HCT116 (cell line): ENCODE results near the gene ITFG1. TPM values are rescaled to one million over a fixed set of nuclear protein-coding genes. Genes with fewer than 3 reads are reported as not detected.

Experiments
- ATAC-seq: fragments of 200-7000 bp; cut with Tn5 transposase; 2 replicates; pipeline ENCODE4 v1.9.1; 2020; ENCODE audit warnings: mild to moderate bottlenecking, moderate library complexity
- BruUV-seq: library from RNA; stranded (reverse); fragments of 400-500 nt; replicated peaks from 2 replicates; lab custom pipeline; 2021; lab: Mats Ljungman, UMichigan
- CTCF ChIA-PET: fragments of 300-600 bp; sonication (Branson Sonifier 250); formaldehyde crosslinking; loops from one replicate; lab custom pipeline; 2021; ENCODE audit warnings: antibody characterized with exemption; lab: Charles Lee
- POLR2A ChIA-PET: fragments of 300-600, 350-600 bp; sonication (Branson Sonifier 250); formaldehyde crosslinking; loops from one replicate; lab custom pipeline; 2021; ENCODE audit warnings: antibody characterized with exemption; lab: Charles Lee
- RAD21 ChIA-PET, 2 experiments: fragments of 300-600 bp; sonication (Branson Sonifier 250); formaldehyde crosslinking; loops; one replicate each; lab custom pipeline; 2023; ENCODE audit warnings: low total read pairs in 2 of 2; ENCODE audit not compliant: uncharacterized antibody in 2 of 2, unreplicated experiment in 2 of 2, low non-redundant PET in 1 of 2; lab: Charles Lee
- DNase-seq: peaks from one replicate; pipeline ENCODE4 v3.0.0-alpha.2; 2010; ENCODE audit warnings: low read depth, low spot score
- H2AFZ ChIP-seq: fragments of 200-600 bp; shearing (Covaris generic), sonication (generic); 2 replicates; pipeline ENCODE4 v1.6.1; 2017; ENCODE audit warnings: low read depth, mixed run types, mixed read lengths, antibody characterized with exemption, low read length; ENCODE audit not compliant: poor library complexity, severe bottlenecking
- H3K27ac ChIP-seq: 2 replicates; pipeline ENCODE4 v1.5.1; 2012; ENCODE audit warnings: low read depth, low read length
- H3K27me3 ChIP-seq: fragments of 200-600 bp; sonication (generic); 2 replicates; pipeline ENCODE4 v1.6.1; 2016; ENCODE audit warnings: mixed run types, low read length, mixed read lengths; ENCODE audit not compliant: insufficient read depth
- H3K36me3 ChIP-seq, 2 experiments: fragments of 200-500 bp in 1 of 2; fragments of 200-600 bp in 1 of 2; sonication (Bioruptor generic) in 1 of 2; sonication (generic) in 1 of 2; 2 replicates each; pipeline versions ENCODE4 v1.5.1 to v1.6.1; 2014 to 2016; ENCODE audit warnings: low read length in 2 of 2, inconsistent platforms in 1 of 2, mixed read lengths in 1 of 2, mixed run types in 1 of 2; ENCODE audit not compliant: insufficient read depth in 2 of 2, control insufficient read depth in 1 of 2
- H3K4me1 ChIP-seq, 2 experiments: fragments of 200-600 bp in 1 of 2; sonication (generic) in 1 of 2; 2 replicates each; pipeline versions ENCODE4 v1.5.1 to v1.6.1; 2012 to 2017; ENCODE audit warnings: low read length in 2 of 2, inconsistent platforms in 1 of 2, mild to moderate bottlenecking in 1 of 2, mixed read lengths in 1 of 2, mixed run types in 1 of 2, moderate library complexity in 1 of 2; ENCODE audit not compliant: insufficient read depth in 2 of 2, control insufficient read depth in 1 of 2
- H3K4me2 ChIP-seq: fragments of 200-600 bp; sonication (generic); 2 replicates; pipeline ENCODE4 v1.6.1; 2017; ENCODE audit warnings: mixed run types, low read length, mixed read lengths
- H3K4me3 ChIP-seq, 2 experiments: fragments of 200-600 bp in 1 of 2; sonication (generic) in 1 of 2; replicated peaks in 1 of 2; 2 replicates each; pipeline ENCODE4 v1.5.1; 2011 to 2016; ENCODE audit warnings: low read length in 2 of 2, control low read depth in 1 of 2, low read depth in 1 of 2, mild to moderate bottlenecking in 1 of 2, mixed read lengths in 1 of 2, mixed run types in 1 of 2
- H3K79me2 ChIP-seq: fragments of 200-600 bp; sonication (generic); 2 replicates; pipeline ENCODE4 v1.6.1; 2017; ENCODE audit warnings: mild to moderate bottlenecking, mixed run types, low read length, moderate library complexity, mixed read lengths; ENCODE audit not compliant: insufficient read depth
- H3K9ac ChIP-seq: fragments of 200-600 bp; sonication (generic); 2 replicates; pipeline ENCODE4 v1.6.1; 2016; ENCODE audit warnings: low read length, mixed read lengths
- H3K9me2 ChIP-seq: fragments of 200-600 bp; sonication (generic), shearing (Covaris generic); 2 replicates; pipeline ENCODE4 v1.6.1; 2017; ENCODE audit warnings: mixed run types, mild to moderate bottlenecking, moderate library complexity; ENCODE audit not compliant: insufficient read depth
- H3K9me3 ChIP-seq, 2 experiments: fragments of 200-500 bp in 1 of 2; fragments of 200-600 bp in 1 of 2; sonication (Bioruptor generic) in 1 of 2; sonication (generic) in 1 of 2; 2 replicates each; pipeline ENCODE4 v1.6.1; 2014 to 2017; ENCODE audit warnings: low read length in 2 of 2, mixed read lengths in 2 of 2, inconsistent platforms in 1 of 2, low read depth in 1 of 2, mild to moderate bottlenecking in 1 of 2, mixed run types in 1 of 2, moderate library complexity in 1 of 2; ENCODE audit not compliant: control insufficient read depth in 1 of 2, insufficient read depth in 1 of 2
- H4K20me1 ChIP-seq: fragments of 200-600 bp; sonication (generic), shearing (Covaris generic); 2 replicates; pipeline ENCODE4 v1.6.1; 2017; ENCODE audit warnings: mixed run types, mild to moderate bottlenecking, moderate library complexity; ENCODE audit not compliant: insufficient read depth
- ATF3 ChIP-seq: IDR thresholded peaks from 2 replicates; pipeline ENCODE4 v1.6.1; 2012
- CBX3 ChIP-seq: IDR thresholded peaks from 2 replicates; pipeline ENCODE4 v1.6.1; 2012; ENCODE audit warnings: low read depth
- EGR1 ChIP-seq: IDR thresholded peaks from 2 replicates; pipeline ENCODE4 v1.6.1; 2012; ENCODE audit warnings: low read depth
- ELF1 ChIP-seq: IDR thresholded peaks from 2 replicates; pipeline ENCODE4 v1.6.1; 2012; ENCODE audit warnings: low read depth, borderline replicate concordance
- EZH2 ChIP-seq: fragments of 200-600 bp; sonication (generic); IDR thresholded peaks from 2 replicates; pipeline ENCODE4 v1.6.1; 2017; ENCODE audit warnings: antibody characterized with exemption, mixed run types
- POLR2A ChIP-seq: IDR thresholded peaks from 2 replicates; pipeline ENCODE4 v1.7.0; 2011; ENCODE audit warnings: borderline replicate concordance; ENCODE audit not compliant: insufficient read depth, insufficient read length; ENCODE audit errors: extremely low read depth
- POLR2AphosphoS5 ChIP-seq: IDR thresholded peaks from 2 replicates; pipeline ENCODE4 v1.6.1; 2011; ENCODE audit warnings: mild to moderate bottlenecking, low read depth, low read length, moderate library complexity
- RAD21 ChIP-seq: IDR thresholded peaks from 2 replicates; pipeline ENCODE4 v1.6.1; 2012; ENCODE audit warnings: low read depth, mild to moderate bottlenecking
- REST ChIP-seq: IDR thresholded peaks from 2 replicates; pipeline ENCODE4 v1.6.1; 2012; ENCODE audit warnings: low read depth
- TCF7L2 ChIP-seq: IDR thresholded peaks from 2 replicates; pipeline ENCODE4 v1.7.0; 2011; ENCODE audit warnings: borderline replicate concordance, inconsistent platforms; ENCODE audit not compliant: insufficient read depth, insufficient read length; ENCODE audit errors: extremely low read depth
- ZFX ChIP-seq: fragments of 450-650 bp; IDR thresholded peaks from 2 replicates; pipeline ENCODE4 v1.6.1; 2017
- intact Hi-C: fragments of 100-400 bp; cut with micrococcal nuclease; formaldehyde crosslinking; loops from 2 replicates; pipeline ENCODE4 v1.10.0; 2022
- total RNA-seq: library from RNA; stranded (reverse); gene quantifications from one replicate; pipeline ENCODE4 v1.2.1, GENCODE V29; 2021; ENCODE audit not compliant: unreplicated experiment
- TF ChIP-seq, protein P1 (sequence below): IDR thresholded peaks from 2 replicates; pipeline ENCODE4 v1.6.1; 2011; ENCODE audit warnings: mild to moderate bottlenecking, low read length, moderate library complexity; ENCODE audit not compliant: insufficient replicate concordance; ENCODE audit errors: extremely low read depth
- TF ChIP-seq, protein P2 (sequence below), 3 experiments: fragments of 200-600 bp in 1 of 3; sonication (generic) in 1 of 3; IDR thresholded peaks in 2 of 3; conservative IDR thresholded peaks in 1 of 3; 2 replicates each; pipeline ENCODE4 v1.5.1; 2012 to 2017; ENCODE audit warnings: low read depth in 2 of 3, low read length in 2 of 3, antibody characterized with exemption in 1 of 3, borderline replicate concordance in 1 of 3, control low read depth in 1 of 3, mild to moderate bottlenecking in 1 of 3, mixed read lengths in 1 of 3, mixed run types in 1 of 3, moderate library complexity in 1 of 3; ENCODE audit not compliant: insufficient read depth in 1 of 3

Gene ITFG1
- total RNA-seq, 1 experiment from 2014 or later: 24.9 TPM

DNA sequence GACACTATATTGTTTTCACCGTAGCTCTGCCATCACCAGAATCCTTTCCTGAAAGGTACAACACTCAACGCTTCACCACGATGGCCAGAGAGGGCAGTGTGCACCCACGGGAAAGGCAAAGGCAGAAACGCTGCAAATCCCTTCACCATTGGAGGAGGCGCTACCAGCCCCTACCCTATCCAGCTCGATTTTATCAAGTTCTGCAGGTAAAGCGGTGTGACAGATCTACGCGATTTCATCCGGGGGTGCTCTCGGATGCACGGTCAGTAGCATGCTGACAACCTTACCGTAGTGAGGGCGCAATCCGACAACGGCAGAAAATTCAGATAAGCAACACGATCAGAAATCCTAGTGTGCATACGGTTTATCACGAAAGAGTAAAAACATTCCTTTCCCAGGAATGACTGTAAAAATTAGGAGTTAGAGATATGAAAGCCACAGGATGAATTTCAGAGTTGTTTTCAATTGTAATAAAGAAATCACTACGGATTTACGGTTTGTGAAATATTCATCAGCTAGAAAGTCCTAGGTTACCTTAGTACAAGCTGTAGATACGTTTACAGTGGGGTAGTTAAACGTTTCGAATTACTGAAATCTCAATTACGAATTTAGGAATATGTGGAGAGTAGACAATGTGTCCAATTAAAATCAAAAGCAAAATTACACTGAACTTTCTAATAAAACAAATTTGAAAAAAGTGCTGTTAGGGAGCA lies 318.9 kb downstream of the ITFG1 start:
- Histone ChIP-seq H4K20me1 (no peaks in the 10 kb centered on the region), H3K4me1 (peaks cover 8 to 44% of the 10 kb centered on the region in 2 experiments; a peak in 3 of 4 replicates)
- TF ChIP-seq POLR2AphosphoS5 (no peak), EZH2 (no peak), POLR2A (no peak), REST (no peak), ELF1 (no peak), ATF3 (no peak), ZFX (no peak), RAD21 (peak; percentile 85), EGR1 (no peak), TCF7L2 (peak; percentile 59), CBX3 (0 out of 2 replicates have a peak, but pooled peaks have one; percentile 47)
- TF ChIP-seq, protein P1, sequence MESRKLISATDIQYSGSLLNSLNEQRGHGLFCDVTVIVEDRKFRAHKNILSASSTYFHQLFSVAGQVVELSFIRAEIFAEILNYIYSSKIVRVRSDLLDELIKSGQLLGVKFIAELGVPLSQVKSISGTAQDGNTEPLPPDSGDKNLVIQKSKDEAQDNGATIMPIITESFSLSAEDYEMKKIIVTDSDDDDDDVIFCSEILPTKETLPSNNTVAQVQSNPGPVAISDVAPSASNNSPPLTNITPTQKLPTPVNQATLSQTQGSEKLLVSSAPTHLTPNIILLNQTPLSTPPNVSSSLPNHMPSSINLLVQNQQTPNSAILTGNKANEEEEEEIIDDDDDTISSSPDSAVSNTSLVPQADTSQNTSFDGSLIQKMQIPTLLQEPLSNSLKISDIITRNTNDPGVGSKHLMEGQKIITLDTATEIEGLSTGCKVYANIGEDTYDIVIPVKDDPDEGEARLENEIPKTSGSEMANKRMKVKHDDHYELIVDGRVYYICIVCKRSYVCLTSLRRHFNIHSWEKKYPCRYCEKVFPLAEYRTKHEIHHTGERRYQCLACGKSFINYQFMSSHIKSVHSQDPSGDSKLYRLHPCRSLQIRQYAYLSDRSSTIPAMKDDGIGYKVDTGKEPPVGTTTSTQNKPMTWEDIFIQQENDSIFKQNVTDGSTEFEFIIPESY: peak; percentile 6
- TF ChIP-seq, protein P2, sequence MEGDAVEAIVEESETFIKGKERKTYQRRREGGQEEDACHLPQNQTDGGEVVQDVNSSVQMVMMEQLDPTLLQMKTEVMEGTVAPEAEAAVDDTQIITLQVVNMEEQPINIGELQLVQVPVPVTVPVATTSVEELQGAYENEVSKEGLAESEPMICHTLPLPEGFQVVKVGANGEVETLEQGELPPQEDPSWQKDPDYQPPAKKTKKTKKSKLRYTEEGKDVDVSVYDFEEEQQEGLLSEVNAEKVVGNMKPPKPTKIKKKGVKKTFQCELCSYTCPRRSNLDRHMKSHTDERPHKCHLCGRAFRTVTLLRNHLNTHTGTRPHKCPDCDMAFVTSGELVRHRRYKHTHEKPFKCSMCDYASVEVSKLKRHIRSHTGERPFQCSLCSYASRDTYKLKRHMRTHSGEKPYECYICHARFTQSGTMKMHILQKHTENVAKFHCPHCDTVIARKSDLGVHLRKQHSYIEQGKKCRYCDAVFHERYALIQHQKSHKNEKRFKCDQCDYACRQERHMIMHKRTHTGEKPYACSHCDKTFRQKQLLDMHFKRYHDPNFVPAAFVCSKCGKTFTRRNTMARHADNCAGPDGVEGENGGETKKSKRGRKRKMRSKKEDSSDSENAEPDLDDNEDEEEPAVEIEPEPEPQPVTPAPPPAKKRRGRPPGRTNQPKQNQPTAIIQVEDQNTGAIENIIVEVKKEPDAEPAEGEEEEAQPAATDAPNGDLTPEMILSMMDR (IDR thresholded peaks at IDR 0.05 in 2 of 3, conservative IDR thresholded peaks at IDR 0.05 in 1 of 3; ENCODE audit: borderline replicate concordance in 1 of 3, insufficient read depth in 1 of 3, low read depth in 2 of 3, low read length in 2 of 3): peak; percentile 93 to 97 (median 94)
- TF ChIP-seq, all 23 proteins: peak for 5
- peak; percentile 82 for ATAC-seq
- Histone ChIP-seq H3K79me2 (no peaks in the 10 kb centered on the region), H3K36me3 (no peaks in the 10 kb centered on the region), H3K4me2 (peak overlapping the region; percentile 69), H3K9ac (no peak overlapping the region), H3K4me3 (peak overlapping the region; percentile 43 to 52), H2AFZ (peak overlapping the region; percentile 64), H3K9me2 (no peaks in the 10 kb centered on the region), H3K27me3 (no peaks in the 10 kb centered on the region), H3K9me3 (no peaks in the 10 kb centered on the region), H3K27ac (no peak overlapping the region)
- TSS peak; percentile 61 for BruUV-seq
- ChIA-PET RAD21 (interaction anchor here (0.6 to 1.2 kb wide), 6 partner anchors 104 to 1482 kb away, joined by 3 to 7 read pairs (median 4); no protein-coding TSS in a partner anchor), CTCF (interaction anchor here (0.7 to 2.4 kb wide), 26 partner anchors 8 to 1023 kb away, joined by 3 to 23 read pairs (median 4); partner anchors contain the start of gene ABCC12), POLR2A (interaction anchor here (0.9 to 1.6 kb wide), 4 partner anchors 16 to 1023 kb away, joined by 3 to 4 read pairs (median 3); no protein-coding TSS in a partner anchor)
- intact Hi-C loops: loop anchor here (2.0 to 10.0 kb wide), 4 partner anchors 197 to 1015 kb away; no protein-coding TSS in a partner anchor
- DNase-seq: peak; percentile 85
